Measurements from ENCODE around the gene PRG3. TPM values are rescaled to one million over a fixed set of nuclear protein-coding genes. Genes with fewer than 3 reads are reported as not detected.

PRG3 gene
- total and polyA plus RNA-seq, 9 of the 15 experiments (the other 6 are each of a cell fraction or from before 2014, with no cell fraction given): 0.18 to 0.55 (median 0.38) TPM; not detected in 6

DNA sequence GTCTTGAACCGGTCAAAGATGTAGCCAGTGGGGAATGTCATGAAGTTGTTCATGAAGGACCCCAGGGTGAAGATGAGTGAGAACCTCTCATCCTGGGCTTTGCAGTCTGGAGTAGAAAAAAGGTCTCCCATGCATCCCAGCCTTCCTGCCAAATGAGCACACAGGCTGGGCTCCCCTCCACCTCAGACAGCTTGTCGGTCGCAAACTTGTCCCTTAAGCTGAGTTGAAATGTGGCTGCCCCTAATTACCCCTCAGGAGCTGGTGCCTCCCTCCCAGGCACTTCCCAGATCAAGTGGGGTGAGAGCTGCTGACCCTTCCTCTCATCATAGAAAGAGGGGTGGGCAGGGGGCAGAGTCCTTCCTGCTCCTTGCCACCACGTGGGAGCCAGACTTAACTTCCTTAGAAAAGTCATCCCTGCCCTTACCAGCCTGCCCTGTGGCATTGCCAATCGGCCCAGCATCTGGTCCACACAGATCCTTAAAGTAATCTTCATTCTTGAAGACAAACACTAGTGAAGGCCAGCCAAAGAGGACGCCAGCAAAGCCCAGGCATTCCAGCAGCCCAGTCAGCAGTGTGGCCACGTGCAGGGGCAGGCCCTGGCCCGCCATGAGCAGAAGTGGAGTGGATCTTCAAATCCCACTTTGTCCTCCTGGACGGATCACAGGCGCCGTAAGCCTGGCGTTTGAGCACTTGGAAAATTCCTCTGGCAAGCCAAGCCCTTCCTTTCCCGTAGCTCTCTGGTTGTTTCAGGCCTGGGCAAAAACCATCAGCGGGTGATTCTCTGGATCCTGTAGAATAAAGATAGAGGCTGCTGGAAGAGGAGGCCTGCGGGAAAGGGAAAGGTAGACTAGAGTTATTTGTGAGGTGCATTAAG lies 44.9 kb upstream of the PRG3 start (continued):
- no peak for TF ChIP-seq KHSRP (IDR thresholded peaks at IDR 0.05)
- TF ChIP-seq, protein P1, sequence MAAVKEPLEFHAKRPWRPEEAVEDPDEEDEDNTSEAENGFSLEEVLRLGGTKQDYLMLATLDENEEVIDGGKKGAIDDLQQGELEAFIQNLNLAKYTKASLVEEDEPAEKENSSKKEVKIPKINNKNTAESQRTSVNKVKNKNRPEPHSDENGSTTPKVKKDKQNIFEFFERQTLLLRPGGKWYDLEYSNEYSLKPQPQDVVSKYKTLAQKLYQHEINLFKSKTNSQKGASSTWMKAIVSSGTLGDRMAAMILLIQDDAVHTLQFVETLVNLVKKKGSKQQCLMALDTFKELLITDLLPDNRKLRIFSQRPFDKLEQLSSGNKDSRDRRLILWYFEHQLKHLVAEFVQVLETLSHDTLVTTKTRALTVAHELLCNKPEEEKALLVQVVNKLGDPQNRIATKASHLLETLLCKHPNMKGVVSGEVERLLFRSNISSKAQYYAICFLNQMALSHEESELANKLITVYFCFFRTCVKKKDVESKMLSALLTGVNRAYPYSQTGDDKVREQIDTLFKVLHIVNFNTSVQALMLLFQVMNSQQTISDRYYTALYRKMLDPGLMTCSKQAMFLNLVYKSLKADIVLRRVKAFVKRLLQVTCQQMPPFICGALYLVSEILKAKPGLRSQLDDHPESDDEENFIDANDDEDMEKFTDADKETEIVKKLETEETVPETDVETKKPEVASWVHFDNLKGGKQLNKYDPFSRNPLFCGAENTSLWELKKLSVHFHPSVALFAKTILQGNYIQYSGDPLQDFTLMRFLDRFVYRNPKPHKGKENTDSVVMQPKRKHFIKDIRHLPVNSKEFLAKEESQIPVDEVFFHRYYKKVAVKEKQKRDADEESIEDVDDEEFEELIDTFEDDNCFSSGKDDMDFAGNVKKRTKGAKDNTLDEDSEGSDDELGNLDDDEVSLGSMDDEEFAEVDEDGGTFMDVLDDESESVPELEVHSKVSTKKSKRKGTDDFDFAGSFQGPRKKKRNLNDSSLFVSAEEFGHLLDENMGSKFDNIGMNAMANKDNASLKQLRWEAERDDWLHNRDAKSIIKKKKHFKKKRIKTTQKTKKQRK (IDR thresholded peaks at IDR 0.05; ENCODE audit: borderline replicate concordance, low read depth, low read length): no peak
- no peak for TF ChIP-seq NBN (IDR thresholded peaks at IDR 0.05; ENCODE audit: low read depth)
- no peak for TF ChIP-seq GTF2E2 (tag; IDR thresholded peaks at IDR 0.05)
- TF ChIP-seq, protein P2, sequence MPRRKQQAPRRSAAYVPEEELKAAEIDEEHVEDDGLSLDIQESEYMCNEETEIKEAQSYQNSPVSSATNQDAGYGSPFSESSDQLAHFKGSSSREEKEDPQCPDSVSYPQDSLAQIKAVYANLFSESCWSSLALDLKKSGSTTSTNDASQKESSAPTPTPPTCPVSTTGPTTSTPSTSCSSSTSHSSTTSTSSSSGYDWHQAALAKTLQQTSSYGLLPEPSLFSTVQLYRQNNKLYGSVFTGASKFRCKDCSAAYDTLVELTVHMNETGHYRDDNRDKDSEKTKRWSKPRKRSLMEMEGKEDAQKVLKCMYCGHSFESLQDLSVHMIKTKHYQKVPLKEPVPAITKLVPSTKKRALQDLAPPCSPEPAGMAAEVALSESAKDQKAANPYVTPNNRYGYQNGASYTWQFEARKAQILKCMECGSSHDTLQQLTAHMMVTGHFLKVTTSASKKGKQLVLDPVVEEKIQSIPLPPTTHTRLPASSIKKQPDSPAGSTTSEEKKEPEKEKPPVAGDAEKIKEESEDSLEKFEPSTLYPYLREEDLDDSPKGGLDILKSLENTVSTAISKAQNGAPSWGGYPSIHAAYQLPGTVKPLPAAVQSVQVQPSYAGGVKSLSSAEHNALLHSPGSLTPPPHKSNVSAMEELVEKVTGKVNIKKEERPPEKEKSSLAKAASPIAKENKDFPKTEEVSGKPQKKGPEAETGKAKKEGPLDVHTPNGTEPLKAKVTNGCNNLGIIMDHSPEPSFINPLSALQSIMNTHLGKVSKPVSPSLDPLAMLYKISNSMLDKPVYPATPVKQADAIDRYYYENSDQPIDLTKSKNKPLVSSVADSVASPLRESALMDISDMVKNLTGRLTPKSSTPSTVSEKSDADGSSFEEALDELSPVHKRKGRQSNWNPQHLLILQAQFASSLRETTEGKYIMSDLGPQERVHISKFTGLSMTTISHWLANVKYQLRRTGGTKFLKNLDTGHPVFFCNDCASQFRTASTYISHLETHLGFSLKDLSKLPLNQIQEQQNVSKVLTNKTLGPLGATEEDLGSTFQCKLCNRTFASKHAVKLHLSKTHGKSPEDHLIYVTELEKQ (CRISPR knock-in tag; IDR thresholded peaks at IDR 0.05): 0 out of 2 replicates have a peak, but pooled peaks have one; percentile 6
- TF ChIP-seq, protein P3, sequence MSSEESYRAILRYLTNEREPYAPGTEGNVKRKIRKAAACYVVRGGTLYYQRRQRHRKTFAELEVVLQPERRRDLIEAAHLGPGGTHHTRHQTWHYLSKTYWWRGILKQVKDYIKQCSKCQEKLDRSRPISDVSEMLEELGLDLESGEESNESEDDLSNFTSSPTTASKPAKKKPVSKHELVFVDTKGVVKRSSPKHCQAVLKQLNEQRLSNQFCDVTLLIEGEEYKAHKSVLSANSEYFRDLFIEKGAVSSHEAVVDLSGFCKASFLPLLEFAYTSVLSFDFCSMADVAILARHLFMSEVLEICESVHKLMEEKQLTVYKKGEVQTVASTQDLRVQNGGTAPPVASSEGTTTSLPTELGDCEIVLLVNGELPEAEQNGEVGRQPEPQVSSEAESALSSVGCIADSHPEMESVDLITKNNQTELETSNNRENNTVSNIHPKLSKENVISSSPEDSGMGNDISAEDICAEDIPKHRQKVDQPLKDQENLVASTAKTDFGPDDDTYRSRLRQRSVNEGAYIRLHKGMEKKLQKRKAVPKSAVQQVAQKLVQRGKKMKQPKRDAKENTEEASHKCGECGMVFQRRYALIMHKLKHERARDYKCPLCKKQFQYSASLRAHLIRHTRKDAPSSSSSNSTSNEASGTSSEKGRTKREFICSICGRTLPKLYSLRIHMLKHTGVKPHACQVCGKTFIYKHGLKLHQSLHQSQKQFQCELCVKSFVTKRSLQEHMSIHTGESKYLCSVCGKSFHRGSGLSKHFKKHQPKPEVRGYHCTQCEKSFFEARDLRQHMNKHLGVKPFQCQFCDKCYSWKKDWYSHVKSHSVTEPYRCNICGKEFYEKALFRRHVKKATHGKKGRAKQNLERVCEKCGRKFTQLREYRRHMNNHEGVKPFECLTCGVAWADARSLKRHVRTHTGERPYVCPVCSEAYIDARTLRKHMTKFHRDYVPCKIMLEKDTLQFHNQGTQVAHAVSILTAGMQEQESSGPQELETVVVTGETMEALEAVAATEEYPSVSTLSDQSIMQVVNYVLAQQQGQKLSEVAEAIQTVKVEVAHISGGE (CRISPR knock-in tag; IDR thresholded peaks at IDR 0.05): no peak
- TF ChIP-seq MCM2 (IDR thresholded peaks at IDR 0.05; ENCODE audit: low read depth): no peak
- TF ChIP-seq DNMT1 (IDR thresholded peaks at IDR 0.05): no peak
- TF ChIP-seq KDM4B (IDR thresholded peaks at IDR 0.05; ENCODE audit: borderline replicate concordance in 2 of 2, low read depth in 1 of 2): no peak
- no peak for TF ChIP-seq RFX7 (CRISPR knock-in tag; IDR thresholded peaks at IDR 0.05)

Measured in K562 (cell line).